Caki2 (cell line): Measurements from ENCODE around the gene ITIH2. TPM values are rescaled to one million over a fixed set of nuclear protein-coding genes. Genes with fewer than 3 reads are reported as not detected.
"Not testable (repeated sequence)": the region's sequence is repeated elsewhere in the genome, so short reads cannot be mapped to it uniquely, and the experiment has no call there.

Experiments used
- DNase-seq: peaks from one replicate; pipeline ENCODE4 v3.0.0-alpha.2; 2015; ENCODE audit warnings: low read depth
- in situ Hi-C: cut with HindIII; loops from 2 replicates; pipeline ENCODE4 v1.10.0; 2016; ENCODE audit warnings: low sequenced_read_pairs, low pct_unique_long_range_greater_than_20kb, mixed read lengths
- total RNA-seq: library from RNA; depleted of rRNA; stranded (reverse); fragments of >200 nt; shearing (Covaris generic); gene quantifications from 2 replicates; pipeline ENCODE4 v1.2.3, GENCODE V29; 2014; ENCODE audit warnings: low replicate concordance; rRNA removed

The ITIH2 gene, protein sequence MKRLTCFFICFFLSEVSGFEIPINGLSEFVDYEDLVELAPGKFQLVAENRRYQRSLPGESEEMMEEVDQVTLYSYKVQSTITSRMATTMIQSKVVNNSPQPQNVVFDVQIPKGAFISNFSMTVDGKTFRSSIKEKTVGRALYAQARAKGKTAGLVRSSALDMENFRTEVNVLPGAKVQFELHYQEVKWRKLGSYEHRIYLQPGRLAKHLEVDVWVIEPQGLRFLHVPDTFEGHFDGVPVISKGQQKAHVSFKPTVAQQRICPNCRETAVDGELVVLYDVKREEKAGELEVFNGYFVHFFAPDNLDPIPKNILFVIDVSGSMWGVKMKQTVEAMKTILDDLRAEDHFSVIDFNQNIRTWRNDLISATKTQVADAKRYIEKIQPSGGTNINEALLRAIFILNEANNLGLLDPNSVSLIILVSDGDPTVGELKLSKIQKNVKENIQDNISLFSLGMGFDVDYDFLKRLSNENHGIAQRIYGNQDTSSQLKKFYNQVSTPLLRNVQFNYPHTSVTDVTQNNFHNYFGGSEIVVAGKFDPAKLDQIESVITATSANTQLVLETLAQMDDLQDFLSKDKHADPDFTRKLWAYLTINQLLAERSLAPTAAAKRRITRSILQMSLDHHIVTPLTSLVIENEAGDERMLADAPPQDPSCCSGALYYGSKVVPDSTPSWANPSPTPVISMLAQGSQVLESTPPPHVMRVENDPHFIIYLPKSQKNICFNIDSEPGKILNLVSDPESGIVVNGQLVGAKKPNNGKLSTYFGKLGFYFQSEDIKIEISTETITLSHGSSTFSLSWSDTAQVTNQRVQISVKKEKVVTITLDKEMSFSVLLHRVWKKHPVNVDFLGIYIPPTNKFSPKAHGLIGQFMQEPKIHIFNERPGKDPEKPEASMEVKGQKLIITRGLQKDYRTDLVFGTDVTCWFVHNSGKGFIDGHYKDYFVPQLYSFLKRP
- total RNA-seq, result not detected in 2 replicates

DNA sequence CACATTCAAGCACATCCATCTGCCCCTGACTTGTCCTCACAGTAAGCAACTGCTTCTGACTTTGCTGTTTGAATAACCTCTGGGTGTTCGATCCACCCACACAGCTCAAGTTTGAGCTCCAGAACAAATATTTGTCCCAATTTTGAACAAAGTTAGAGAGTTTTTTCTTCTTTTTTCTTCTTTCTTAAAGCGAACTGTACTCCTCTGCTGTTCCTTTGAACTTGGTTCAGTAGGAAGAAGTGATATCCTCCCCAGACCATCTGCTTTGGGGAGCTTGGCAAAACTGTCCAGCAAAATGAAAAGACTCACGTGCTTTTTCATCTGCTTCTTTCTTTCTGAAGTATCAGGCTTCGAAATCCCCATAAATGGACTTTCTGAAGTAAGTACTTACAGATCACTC is at the start of gene ITIH2:
Gene ITIH2 (plus strand): TSS at position 177 of the 400 bp plus-strand sequence. CDS start 119 bp downstream, at position 296.
- DNase-seq, result no peak
- in situ Hi-C loops, result no loop called here

DNA sequence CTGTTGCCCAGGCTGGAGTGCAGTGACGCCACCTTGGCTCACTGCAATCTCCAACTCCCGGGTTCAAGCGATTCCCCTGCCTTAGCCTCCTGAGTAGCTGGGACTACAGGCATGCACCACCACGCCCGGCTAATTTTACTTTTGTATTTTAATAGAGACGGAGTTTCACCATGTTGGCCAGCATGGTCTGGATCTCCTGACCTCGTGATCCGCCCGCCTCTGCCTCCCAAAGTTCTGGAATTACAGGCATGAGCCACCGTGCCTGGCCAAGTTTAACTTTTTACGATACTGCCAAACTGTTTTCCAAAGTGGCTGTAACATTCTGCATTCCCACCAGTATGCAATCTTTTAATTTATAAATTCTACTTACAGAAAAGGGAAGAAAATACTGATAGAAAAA is 46.0 kb upstream of the ITIH2 start:
- in situ Hi-C loops, DNase-seq: not testable (repeated sequence)

DNA sequence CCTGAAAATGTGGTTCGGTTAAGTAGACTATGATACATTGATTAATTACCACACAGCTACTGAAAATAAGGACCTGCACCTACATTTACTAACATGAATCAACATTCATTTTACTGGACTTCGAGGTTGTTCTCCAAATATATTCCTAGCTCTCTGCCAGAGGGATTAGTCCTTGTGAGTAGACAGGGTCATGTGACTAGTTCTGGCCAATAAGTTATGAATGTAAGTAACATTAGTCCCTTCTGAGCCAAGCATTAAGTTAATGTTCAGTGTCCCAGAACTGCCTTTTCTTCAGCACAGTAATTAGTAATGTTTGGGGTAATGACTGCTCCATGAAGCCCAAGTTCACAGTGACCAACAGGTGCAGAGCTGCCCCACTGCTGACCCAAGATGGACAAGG is 45.6 kb upstream of the ITIH2 start:
- no peak for DNase-seq
- in situ Hi-C loops, result no loop called here

DNA sequence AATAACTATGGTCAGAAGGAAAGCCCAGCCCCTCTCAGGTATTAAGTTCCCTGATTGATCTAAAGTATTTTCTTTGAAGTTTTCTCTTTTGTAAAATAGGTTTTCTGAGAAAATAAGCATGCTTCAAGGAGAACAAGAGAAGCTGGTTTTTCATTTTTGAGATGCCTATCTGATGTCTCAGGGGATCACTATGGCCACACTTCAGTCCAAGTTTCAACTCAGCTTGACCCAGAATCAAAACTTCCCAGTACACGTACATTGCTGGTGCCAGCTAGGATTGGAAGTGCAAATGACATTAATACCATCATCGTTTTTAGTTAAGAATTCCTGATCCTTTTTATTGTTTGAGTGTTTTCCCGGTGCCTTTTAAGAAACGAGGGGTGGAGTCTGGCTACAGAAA is 43.6 kb upstream of the ITIH2 start:
- no peak for DNase-seq
- in situ Hi-C loops, result no loop called here

DNA sequence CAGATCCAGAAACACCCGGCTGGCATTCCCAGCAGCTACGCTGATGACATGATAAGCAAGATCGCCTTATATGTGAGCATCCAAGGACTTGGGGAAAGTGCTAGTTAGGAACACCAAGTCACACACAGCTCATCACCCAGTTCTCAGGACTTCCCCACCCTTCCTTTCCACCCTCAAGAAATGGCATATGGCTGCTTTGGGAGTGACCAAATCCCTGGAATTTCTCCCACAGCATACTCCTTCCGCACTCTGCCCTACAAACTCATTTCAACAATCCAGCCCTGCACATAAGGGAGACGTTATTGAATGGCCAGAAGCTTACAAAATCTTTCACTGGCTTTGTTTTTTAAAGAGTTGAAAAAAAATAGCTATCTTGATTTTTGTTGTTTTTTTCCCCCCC is 40.6 kb upstream of the ITIH2 start:
- DNase-seq, result no peak
- in situ Hi-C loops, result no loop called here

DNA sequence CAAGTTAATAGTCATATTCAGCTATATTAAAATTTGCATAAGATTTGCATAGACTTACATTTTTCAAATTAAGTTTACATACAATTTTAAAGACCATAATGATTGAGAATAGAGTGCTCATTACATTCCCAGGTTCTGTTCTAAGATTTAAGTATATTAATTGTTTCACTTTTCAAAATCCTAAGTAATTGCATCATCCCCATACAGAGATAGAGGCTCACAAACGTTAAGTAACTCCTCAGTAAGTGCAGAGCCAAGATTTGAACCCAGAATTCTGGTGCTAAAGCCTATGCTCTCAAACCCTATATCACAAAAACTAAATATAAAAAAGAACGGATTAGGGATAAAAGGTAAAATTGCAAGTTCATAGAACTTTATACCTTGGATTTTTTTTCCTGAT is 38.4 kb upstream of the ITIH2 start:
- in situ Hi-C loops, result no loop called here

DNA sequence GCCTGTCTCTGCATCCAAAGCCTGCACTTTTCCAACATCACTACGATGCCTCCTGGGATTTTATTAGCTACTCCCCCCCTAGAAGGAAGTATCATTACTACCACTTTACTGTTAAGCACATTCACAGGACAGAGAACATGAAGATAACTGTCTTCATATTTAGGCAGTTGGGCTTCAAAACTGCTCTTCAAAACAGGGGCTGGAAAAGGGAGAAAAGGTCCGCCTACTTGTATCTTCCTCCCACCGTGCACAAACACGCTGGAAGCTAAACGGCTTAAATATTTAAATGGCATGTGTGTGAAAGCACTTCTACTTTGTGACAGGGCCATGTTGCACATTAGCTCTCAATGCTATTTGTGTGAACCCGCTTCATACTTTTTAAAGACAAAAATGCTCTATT is 37.3 kb upstream of the ITIH2 start:
- no peak for DNase-seq
- in situ Hi-C loops, result no loop called here

More for the DNA sequence above, 38.4 kb upstream of the ITIH2 start:
- DNase-seq, result no peak

DNA sequence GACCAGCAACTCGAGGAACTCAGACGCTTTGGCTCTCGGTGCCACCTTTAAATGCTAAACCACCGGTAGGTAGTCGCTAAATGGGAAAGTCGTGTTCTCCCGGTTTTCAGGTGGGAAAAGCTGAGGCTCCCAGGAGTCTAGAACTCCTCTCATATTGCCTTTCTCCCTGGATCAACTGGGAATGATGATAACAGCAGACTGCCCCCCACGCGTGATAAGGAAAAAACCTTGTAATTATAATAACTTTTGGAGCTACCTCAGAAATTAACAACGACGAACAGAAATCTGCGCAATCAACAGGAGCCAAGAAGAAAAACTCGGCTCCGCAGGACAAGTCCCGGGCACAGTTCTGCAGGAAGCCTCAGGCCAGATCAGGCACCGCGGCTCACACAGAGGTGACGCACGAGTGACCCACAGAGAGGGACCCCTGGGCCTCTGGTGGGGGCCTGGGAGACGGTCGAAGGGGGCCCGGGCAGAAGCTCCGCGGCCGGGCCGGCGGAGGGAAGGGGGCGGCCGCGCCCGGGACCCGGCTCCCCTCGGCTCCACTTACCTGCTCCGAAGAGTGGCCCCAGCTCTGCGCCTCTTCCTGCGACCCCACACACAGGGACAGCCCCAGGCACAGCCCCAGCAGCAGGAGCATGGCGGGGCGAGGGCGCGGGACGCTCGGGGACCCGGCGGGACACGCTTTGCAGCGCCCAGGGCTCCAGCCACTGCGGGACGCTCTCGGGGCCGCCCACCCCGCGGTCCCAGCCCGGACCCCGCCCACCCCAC is 36.7 kb upstream of the ITIH2 start, which contains the start of gene ITIH5:
Gene ITIH5 (minus strand): TSS at position 714 of the 771 bp plus-strand sequence. CDS start 74 bp downstream, at position 640.
- in situ Hi-C loops, result no loop called here
- DNase-seq, result no peak

DNA sequence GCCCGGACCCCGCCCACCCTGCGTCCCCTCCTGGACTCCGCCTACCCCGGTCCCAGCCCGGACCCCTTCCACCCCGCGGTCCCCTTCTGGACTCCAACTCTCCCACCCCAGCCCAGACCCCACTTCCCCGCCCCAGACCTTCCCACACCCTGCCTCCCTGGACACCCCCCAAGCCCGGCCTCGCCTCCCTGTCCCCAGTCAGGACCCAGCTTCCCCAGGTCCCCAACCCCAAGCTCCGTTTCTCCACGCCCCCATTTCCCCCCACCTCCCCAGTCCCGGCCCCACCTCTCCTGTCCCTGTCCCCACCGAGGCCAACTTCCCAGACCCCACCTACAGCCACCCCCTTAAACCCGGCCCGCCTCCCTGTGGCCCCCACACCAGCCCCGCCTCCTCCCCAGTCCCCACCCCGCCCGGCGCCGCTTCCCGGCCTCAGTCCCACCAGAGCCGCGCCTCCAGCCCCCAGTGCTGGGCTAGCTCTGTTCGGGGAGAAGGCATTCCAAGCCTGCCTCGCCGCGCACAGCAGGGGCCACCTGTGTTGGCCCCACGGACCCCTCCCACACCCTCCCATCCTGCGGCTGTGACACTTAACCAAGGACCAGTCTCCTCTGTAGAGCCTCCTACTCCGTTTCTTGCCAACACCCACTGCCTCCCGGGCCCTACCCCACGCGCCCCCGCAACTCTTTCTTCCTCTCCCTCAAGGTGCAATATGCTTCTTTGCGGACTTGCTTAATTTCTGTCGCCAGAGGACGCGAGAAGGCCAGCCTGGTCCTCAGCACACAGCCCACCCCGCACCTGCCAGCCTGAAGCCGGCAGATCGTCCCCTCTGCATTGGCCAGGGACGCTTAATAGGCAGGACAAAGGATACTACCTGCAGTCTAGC is 35.6 kb upstream of the ITIH2 start:
- DNase-seq, result no peak
- in situ Hi-C loops, result no loop called here

DNA sequence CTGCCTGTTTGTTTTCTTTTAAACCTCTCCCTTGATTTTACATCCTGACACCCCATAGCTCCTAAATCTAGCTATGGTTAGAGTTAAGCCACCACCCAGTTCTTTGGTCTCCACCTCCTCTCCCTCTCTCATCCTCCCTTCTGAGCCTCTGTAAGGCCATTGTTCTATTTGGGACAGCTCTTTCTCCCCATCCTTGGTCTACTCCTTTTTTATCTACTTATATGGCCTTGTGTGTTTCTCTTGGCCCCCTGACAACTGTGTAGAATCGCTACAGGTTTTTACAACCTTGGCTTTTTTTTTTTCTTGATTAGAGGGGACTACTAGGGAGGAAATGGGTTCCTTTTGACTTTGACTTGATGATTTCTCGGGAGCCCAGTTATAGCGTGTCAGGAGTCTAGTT is 33.0 kb upstream of the ITIH2 start:
- in situ Hi-C loops, result no loop called here
- DNase-seq, result no peak

DNA sequence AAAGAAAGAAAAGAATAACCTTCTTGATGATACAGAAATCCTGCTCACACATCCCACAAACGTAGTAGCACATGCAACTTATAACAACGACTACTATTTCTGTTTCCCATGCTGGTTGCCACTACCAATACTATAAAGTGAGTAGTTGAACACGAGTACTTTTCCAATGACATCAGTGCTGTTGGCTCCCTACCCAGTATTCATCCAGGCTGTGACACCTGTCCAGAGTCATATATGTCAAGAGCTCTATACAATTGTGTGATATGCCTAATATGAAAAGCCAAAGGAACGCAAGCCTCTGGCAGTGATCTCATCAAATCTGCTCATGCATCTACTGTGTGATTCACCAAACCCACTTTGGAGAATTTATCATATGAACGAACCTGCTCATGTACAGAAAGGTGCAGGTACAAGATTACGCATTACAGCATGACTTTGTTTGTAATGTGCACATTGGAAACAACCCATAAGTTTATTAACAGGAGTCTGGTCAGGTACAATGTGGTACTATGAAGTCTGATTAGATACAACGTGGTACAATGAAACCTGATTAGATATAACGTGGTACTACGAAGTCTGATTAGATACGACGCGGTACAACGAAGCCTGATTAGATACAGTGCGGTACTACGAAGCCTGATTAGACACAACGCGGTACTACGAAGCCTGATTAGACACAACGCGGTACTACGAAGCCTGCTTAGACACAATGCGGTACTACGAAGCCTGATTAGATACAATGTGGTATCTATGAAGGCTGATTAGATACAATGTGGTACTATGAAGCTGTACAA is 30.6 kb upstream of the ITIH2 start:
- in situ Hi-C loops, result no loop called here
- no peak for DNase-seq

DNA sequence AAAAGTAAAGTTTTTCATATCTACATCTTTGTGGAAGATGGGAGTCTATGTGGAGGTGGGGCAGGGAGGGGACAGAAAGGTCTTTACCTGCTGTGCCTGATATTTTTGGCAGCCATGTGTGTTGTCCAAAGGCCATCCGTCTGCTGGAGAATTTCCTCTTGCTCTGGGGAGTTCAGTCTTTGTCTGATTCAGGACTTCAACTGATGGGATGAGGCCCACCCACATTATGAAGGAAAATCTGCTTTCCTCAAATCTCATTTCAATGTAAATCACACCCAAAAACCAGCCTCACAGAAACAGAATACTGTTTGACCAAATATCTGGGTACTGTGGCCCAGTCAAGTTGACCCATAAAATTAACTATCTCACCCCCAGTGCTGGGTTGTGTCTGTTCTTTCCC is 23.9 kb upstream of the ITIH2 start:
- in situ Hi-C loops, result no loop called here

DNA sequence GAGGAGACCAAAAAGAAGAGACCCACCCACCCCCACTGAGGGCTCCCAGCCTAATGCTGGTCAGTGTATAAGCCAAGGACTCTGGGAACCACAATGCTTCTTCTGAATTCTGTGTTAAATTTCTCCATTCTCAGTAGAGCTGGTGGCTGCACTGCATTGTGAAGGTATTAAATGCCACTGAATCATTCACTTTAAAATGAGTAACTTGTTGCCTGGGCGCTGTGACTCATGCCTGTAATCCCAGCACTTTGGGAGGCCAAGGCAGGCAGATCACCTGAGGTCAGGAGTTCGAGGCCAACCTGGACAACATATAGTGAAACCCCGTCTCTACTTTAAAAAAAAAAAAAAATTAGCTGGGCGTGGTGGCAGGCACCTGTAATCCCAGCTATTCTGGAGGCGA is 23.0 kb upstream of the ITIH2 start:
- in situ Hi-C loops, DNase-seq: not testable (repeated sequence)

More for the DNA sequence above, 23.9 kb upstream of the ITIH2 start:
- no peak for DNase-seq

DNA sequence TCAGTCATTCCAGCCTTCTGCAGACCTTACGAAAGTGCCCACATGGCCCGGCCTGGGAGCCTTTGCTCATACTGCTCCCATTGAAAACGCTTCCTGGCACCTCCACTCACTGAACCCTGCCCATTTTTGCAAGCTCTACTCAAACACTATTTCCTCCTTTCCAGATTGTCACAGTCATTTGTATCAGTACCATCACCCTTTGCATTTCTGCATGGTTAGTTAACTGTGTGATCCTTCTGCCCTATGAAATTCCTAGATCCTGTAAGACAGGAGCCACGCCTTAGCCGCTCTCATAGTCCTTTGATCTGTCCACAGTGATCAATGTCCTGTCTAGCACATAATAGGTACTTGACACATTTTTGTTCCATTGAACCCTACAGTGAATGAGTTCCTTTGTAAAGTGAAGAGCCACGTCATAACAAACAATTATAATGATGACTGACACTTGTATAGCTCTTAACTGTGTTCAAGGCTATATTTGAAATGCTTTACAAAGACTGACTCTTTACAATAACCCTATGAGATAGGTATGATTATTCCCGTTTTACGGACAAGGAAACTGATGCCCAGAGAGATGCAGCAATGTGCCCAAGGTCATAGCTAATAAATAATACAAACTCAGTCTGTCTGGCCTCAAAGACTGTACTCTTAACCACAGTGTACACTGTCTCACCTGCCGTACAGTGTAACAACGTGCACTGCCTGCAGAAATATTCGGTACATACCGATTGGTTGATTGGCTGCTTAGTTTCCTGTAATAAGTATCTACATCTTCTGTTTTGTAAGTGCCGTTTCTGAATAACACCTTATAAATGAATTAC is 16.6 kb upstream of the ITIH2 start:
- DNase-seq, result peak; percentile 65
- in situ Hi-C loops, result no loop called here

DNA sequence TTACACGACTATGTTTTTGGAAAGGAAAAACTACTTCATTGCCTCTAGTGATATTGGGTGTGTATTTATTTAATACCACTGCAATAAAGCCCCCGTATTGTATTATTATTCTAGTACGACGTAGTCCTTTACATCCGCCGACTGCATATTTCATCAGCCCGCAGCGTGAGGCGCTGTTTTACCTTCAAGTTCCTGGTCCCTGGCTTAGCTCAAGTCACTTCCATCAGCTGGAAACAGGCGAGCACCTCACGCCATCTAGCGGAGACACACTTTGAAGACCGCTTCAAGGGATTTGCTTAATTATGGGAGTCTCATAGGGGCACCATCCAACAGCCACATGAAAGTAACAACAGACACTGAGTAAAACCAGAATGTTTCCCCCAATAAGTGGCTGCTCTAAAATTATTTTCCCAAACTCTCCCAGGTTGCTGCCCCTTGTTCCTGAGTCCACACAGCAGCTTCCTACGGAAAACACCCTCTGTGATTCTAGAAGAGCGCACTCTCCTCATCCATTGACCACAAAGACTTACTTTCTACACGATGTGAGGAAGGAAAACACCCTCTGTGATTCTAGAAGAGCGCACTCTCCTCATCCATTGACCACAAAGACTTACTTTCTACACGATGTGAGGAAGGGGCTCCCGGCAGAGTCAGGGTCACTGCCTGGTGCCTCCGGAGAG is 15.7 kb upstream of the ITIH2 start:
- peak; percentile 68 for DNase-seq
- in situ Hi-C loops, result no loop called here
